Measurements from ENCODE around the gene CDH18. TPM values are rescaled to one million over a fixed set of nuclear protein-coding genes. Genes with fewer than 3 reads are reported as not detected.

Gene CDH18
- total and polyA plus RNA-seq, 2 of the 4 experiments (the other 2 are of a cell fraction), result 0.24 to 1.1 TPM

DNA sequence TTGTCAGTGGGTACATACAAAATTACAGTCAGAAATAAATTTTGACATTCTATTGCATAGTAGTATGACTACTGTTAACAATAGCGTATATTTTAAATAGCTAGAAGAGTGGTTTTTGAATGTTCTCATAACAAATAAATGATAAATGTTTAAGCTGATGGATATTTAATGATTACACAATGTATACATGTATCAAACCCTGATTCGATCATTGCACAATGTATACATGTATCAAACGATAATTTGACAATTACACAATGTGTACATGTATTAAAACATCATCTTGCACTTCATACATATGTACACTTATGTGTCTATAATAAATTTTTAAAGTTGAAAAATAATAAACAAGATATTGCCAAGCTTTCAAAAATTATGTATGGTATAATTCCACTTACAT is 87.7 kb downstream of the CDH18 start:
- intact Hi-C loops (cut with micrococcal nuclease) (no loop called here), dilution Hi-C loops (cut with HindIII; ENCODE audit: low sequenced_read_pairs, unreplicated experiment) (no loop called here), in situ Hi-C loops (cut with MboI; ENCODE audit: low sequenced_read_pairs) (no loop called here)
- no peak for ATAC-seq (ENCODE audit: low read depth)
- Histone ChIP-seq H3K9ac (ENCODE audit: low read depth, low read length) (no peak overlapping the region), H3K27ac (ENCODE audit: insufficient read depth, low read length) (no peak overlapping the region), H3K14ac (replicated peaks; ENCODE audit: low read depth, low read length) (no peak overlapping the region), H2AK5ac (ENCODE audit: low read depth, low read length) (no peak overlapping the region), H3K4ac (ENCODE audit: low read depth, low read length) (no peak overlapping the region), H3K9me1 (ENCODE audit: insufficient read depth, low read length) (no peaks in the 10 kb centered on the region; the same call in 1 of the 2 replicates), H2BK120ac (ENCODE audit: low read depth, low read length) (no peak overlapping the region), H3K4me3 (ENCODE audit: insufficient read depth, low read depth, low read length) (no peak overlapping the region), H2BK15ac (ENCODE audit: low read depth, low read length) (no peak overlapping the region), H4K20me1 (ENCODE audit: insufficient read depth, low read length) (no peaks in the 10 kb centered on the region), H3K4me2 (ENCODE audit: low read depth, low read length) (no peak overlapping the region), H2AFZ (replicated peaks; ENCODE audit: low read length, poor library complexity) (no peak overlapping the region), H3K18ac (ENCODE audit: low read depth, low read length) (no peak overlapping the region), H3K36me3 (ENCODE audit: control insufficient read depth, insufficient read depth, low read length) (no peaks in the 10 kb centered on the region), H3K9me3 (ENCODE audit: control insufficient read depth, insufficient read depth, low read length) (no peaks in the 10 kb centered on the region), H4K5ac (ENCODE audit: low read depth, low read length) (no peak overlapping the region), H2BK5ac (ENCODE audit: low read depth, low read length, poor library complexity, severe bottlenecking) (no peak overlapping the region), H3K79me1 (ENCODE audit: low read depth in 1 of 2, low read length in 2 of 2) (no peaks in the 10 kb centered on the region), H3K23ac (ENCODE audit: low read depth, low read length) (no peak overlapping the region), H3K4me1 (ENCODE audit: control insufficient read depth, insufficient read depth, low read length) (no peaks in the 10 kb centered on the region), H4K8ac (ENCODE audit: low read depth in 2 of 2, low read length in 2 of 2) (no peak overlapping the region), H3K27me3 (ENCODE audit: control insufficient read depth, insufficient read depth, low read length) (no peaks in the 10 kb centered on the region), H4K91ac (ENCODE audit: insufficient read depth, low read depth, low read length) (no peak overlapping the region), H3K56ac (ENCODE audit: extremely low read depth, insufficient read depth, low read length) (no peak overlapping the region), H2BK20ac (ENCODE audit: low read depth, low read length) (no peak overlapping the region), H2AK9ac (replicated peaks; ENCODE audit: low read depth, low read length, poor library complexity) (no peak overlapping the region)
- TF ChIP-seq ELK1 (IDR thresholded peaks at IDR 0.05; ENCODE audit: borderline replicate concordance, low read depth, low read length), result no peak
- no peak for TF ChIP-seq NFE2L2 (IDR thresholded peaks at IDR 0.05; ENCODE audit: low read depth, low read length)
- TF ChIP-seq FOS (IDR thresholded peaks at IDR 0.05; ENCODE audit: low read depth, low read length), result no peak
- peak; percentile 75 for TF ChIP-seq CEBPB (IDR thresholded peaks at IDR 0.05; ENCODE audit: low read depth, low read length)
- no peak for TF ChIP-seq RCOR1 (IDR thresholded peaks at IDR 0.05; ENCODE audit: insufficient replicate concordance, low read length)
- no CpG with 5 or more reads among the region's 3 CpGs for WGBS, 2 experiments (ENCODE audit: extremely low coverage in 2 of 2, insufficient read length in 1 of 2)
- ChIA-PET CTCF (no interaction called here), POLR2A (ENCODE audit: unreplicated experiment) (no interaction called here)
- no peak for DNase-seq
- no TSS peak for BruUV-seq (replicated peaks)
